ENCODE data around the gene VASH1. TPM values are rescaled to one million over a fixed set of nuclear protein-coding genes. Genes with fewer than 3 reads are reported as not detected.

The VASH1 gene
- total RNA-seq, 1 donor from 2014 or later = 13.6 TPM

DNA sequence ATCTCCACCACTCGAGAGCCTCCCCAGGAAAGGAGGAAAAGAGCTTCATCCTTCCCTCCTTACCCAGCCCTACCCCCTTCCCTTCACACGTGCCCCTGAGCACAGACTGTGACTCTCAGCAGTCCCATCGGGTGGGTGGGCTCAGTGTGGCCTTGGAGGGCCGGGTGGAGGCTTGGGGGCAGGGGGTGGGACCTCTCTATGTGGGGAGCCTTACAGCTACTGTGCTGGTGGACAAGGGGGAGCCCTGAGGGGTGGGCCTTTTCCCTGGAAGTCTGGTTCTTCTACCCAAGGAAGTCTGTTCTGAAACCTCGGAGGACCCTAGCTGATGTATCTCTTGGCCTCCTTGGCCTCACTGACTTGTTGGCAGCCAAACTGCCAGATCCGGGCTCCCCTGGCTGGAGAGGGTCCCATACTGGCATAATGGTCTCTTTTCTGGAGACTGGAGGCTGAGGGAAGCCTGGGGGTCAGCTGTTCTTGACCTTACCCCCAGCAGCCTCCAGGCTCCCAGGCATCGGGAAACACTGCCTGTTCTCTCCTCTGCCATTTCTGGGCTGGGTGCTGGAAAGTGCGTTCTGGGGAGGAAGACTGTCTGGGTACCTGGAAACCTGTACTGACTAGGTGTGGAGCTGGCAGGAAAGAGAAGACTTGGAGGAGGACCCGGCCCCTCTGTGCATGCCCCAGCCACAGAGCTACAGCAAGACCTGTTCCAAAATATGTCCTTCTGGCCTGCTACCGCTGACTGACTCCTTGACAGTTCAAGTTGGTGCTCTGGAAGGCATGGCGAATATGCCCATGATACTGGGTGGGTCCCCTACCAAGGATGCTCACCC, 7.6 kb downstream of the VASH1 start:
- Histone ChIP-seq H2AFZ (ENCODE audit: low read depth, low read length) (no peak overlapping the region), H3K27ac (ENCODE audit: low read depth, low read length) (no peak overlapping the region), H3K36me3 (ENCODE audit: insufficient read depth, low read length) (no peaks in the 10 kb centered on the region), H3K4me2 (ENCODE audit: low read length) (no peak overlapping the region), H3K9me3 (ENCODE audit: insufficient read depth, low read depth, low read length) (no peaks in the 10 kb centered on the region), H3K4me3 (ENCODE audit: insufficient read depth, low read depth, low read length) (no peak overlapping the region), H3K9ac (ENCODE audit: low read length) (no peak overlapping the region), H4K20me1 (ENCODE audit: insufficient read depth, low read length) (peaks cover 1% of the 10 kb centered on the region), H3K4me1 (ENCODE audit: insufficient read depth, low read length) (peaks cover 19% of the 10 kb centered on the region), H3K27me3 (ENCODE audit: insufficient read depth, low read length) (no peaks in the 10 kb centered on the region), H3K79me2 (ENCODE audit: insufficient read depth, low read length) (no peaks in the 10 kb centered on the region)
- H3K36me3 Mint-ChIP-seq (ENCODE audit: low read depth, unreplicated experiment) = peaks cover 5% of the 10 kb centered on the region
- no peak overlapping the region for H3K27ac Mint-ChIP-seq (ENCODE audit: unreplicated experiment)
- FAIRE-seq (no peak), DNase-seq (ENCODE audit: low read depth) (no peak)
- H3K27me3 Mint-ChIP-seq (ENCODE audit: low read depth, unreplicated experiment) = peaks cover 2% of the 10 kb centered on the region
- no peaks in the 10 kb centered on the region for H3K9me3 Mint-ChIP-seq (ENCODE audit: unreplicated experiment)
- H3K4me1 Mint-ChIP-seq (ENCODE audit: low read depth, unreplicated experiment) = peaks cover 16% of the 10 kb centered on the region
- no peak overlapping the region for H3K4me3 Mint-ChIP-seq (ENCODE audit: unreplicated experiment)
- TF ChIP-seq, protein P1, sequence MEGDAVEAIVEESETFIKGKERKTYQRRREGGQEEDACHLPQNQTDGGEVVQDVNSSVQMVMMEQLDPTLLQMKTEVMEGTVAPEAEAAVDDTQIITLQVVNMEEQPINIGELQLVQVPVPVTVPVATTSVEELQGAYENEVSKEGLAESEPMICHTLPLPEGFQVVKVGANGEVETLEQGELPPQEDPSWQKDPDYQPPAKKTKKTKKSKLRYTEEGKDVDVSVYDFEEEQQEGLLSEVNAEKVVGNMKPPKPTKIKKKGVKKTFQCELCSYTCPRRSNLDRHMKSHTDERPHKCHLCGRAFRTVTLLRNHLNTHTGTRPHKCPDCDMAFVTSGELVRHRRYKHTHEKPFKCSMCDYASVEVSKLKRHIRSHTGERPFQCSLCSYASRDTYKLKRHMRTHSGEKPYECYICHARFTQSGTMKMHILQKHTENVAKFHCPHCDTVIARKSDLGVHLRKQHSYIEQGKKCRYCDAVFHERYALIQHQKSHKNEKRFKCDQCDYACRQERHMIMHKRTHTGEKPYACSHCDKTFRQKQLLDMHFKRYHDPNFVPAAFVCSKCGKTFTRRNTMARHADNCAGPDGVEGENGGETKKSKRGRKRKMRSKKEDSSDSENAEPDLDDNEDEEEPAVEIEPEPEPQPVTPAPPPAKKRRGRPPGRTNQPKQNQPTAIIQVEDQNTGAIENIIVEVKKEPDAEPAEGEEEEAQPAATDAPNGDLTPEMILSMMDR (IDR thresholded peaks at IDR 0.05; ENCODE audit: insufficient read depth, low read depth, low read length) = no peak
- no peak for TF ChIP-seq EZH2 (IDR thresholded peaks at IDR 0.05; ENCODE audit: insufficient read depth, low read length)

DNA sequence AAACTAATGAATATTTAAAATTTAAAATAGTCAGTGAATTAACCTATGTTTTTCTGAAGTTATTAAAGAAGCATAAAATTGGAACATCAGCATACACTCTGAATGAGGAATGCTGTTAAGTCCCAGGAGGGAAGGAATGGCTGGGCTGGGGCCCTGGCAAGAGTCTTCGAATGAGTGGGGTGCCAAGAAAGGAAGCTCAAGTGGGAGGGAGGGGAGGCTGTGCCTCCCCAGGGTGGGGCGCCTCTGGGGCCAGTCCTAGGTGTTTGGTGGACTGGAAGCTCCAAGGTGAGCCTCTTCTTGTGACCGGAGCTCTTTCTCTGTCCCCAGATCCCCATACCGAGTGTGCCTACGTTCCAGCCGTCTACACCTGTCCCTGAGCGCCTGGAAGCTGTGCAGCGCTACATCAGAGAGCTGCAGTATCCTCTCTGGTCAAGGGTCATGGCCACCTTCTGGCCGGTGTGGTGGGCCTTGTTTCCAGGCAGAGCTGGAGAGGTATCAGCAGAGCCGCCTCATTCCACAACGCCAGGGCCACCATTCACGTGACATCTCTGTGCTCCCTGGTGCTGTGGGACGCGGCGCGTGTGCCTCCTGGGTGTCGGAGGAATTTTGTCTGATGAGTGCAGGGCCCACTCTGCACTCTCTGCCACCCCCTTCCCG, 8.5 kb downstream of the VASH1 start:
- no peaks in the 10 kb centered on the region for H3K9me3 Mint-ChIP-seq (ENCODE audit: unreplicated experiment)
- no peaks in the 10 kb centered on the region for H3K79me2 ChIP-seq (ENCODE audit: insufficient read depth, low read length)
- FAIRE-seq (no peak), DNase-seq (ENCODE audit: low read depth) (no peak)
- H3K36me3 Mint-ChIP-seq (ENCODE audit: low read depth, unreplicated experiment) = peaks cover 5% of the 10 kb centered on the region
- TF ChIP-seq, protein P1 (IDR thresholded peaks at IDR 0.05; ENCODE audit: insufficient read depth, low read depth, low read length) = no peak
- no peak for TF ChIP-seq EZH2 (IDR thresholded peaks at IDR 0.05; ENCODE audit: insufficient read depth, low read length)
- H3K4me1 ChIP-seq (ENCODE audit: insufficient read depth, low read length) = peaks cover 24% of the 10 kb centered on the region
- H3K4me2 ChIP-seq (ENCODE audit: low read length) = no peak overlapping the region
- H4K20me1 ChIP-seq (ENCODE audit: insufficient read depth, low read length) = no peaks in the 10 kb centered on the region
- H3K27ac Mint-ChIP-seq (ENCODE audit: unreplicated experiment) = no peak overlapping the region
- H3K27ac ChIP-seq (ENCODE audit: low read depth, low read length) = no peak overlapping the region
- H3K27me3 Mint-ChIP-seq (ENCODE audit: low read depth, unreplicated experiment) = peaks cover 2% of the 10 kb centered on the region
- H3K9me3 ChIP-seq (ENCODE audit: insufficient read depth, low read depth, low read length) = no peaks in the 10 kb centered on the region
- no peak overlapping the region for H2AFZ ChIP-seq (ENCODE audit: low read depth, low read length)
- no peaks in the 10 kb centered on the region for H3K36me3 ChIP-seq (ENCODE audit: insufficient read depth, low read length)
- H3K4me1 Mint-ChIP-seq (ENCODE audit: low read depth, unreplicated experiment) = peaks cover 21% of the 10 kb centered on the region
- no peak overlapping the region for H3K4me3 ChIP-seq (ENCODE audit: insufficient read depth, low read depth, low read length)
- H3K4me3 Mint-ChIP-seq (ENCODE audit: unreplicated experiment) = no peak overlapping the region
- no peak overlapping the region for H3K9ac ChIP-seq (ENCODE audit: low read length)
- H3K27me3 ChIP-seq (ENCODE audit: insufficient read depth, low read length) = no peaks in the 10 kb centered on the region
